GM10266 (cell line): ENCODE results near the gene RITA1.
"Not testable (repeated sequence)": the region's sequence is repeated elsewhere in the genome, so short reads cannot be mapped to it uniquely, and the experiment has no call there.

Source experiments
- DNase-seq: peaks from one replicate; pipeline ENCODE4 v3.0.0; 2012; ENCODE audit errors: extremely low spot score
- CTCF ChIP-seq: IDR thresholded peaks from 2 replicates; pipeline ENCODE4 v1.5.1; 2012; ENCODE audit warnings: mild to moderate bottlenecking, low read depth; ENCODE audit not compliant: control insufficient read depth, insufficient read depth; ENCODE audit errors: missing control alignments

RITA1 gene

GRCh38 chr12:113185180-113186032 lies at the start of gene RITA1, which contains the start of gene DDX54:
RITA1 (plus strand) TSS chr12:113185721; CDS start chr12:113186747, 1,026 bp downstream.
DDX54 (minus strand) TSS chr12:113185478; CDS start chr12:113185451, 27 bp downstream.
- peak; percentile 82 for DNase-seq

GRCh38 chr12:113136128-113136989 lies 49.2 kb upstream of the RITA1 start:
- no peak for TF ChIP-seq CTCF
- DNase-seq = no peak

More at GRCh38 chr12:113185180-113186032, at the start of gene RITA1, which contains the start of gene DDX54:
- no peak for TF ChIP-seq CTCF

- TF ChIP-seq CTCF = no peak
- DNase-seq = no peak
Measured at GRCh38 chr12:113136990-113137511, 48.5 kb upstream of the RITA1 start.

- no peak for TF ChIP-seq CTCF
- no peak for DNase-seq
Measured at GRCh38 chr12:113137861-113138783, 47.4 kb upstream of the RITA1 start.

- DNase-seq = no peak
- no peak for TF ChIP-seq CTCF
Measured at GRCh38 chr12:113138826-113139225, 46.7 kb upstream of the RITA1 start.

GRCh38 chr12:113140706-113141105 lies 44.8 kb upstream of the RITA1 start:
- no peak for DNase-seq

GRCh38 chr12:113141716-113142115 lies 43.8 kb upstream of the RITA1 start:
- DNase-seq = not testable (repeated sequence)

More at GRCh38 chr12:113140706-113141105, 44.8 kb upstream of the RITA1 start:
- no peak for TF ChIP-seq CTCF
